ENCODE data around the gene TMEM270.
"Not testable (repeated sequence)": the region's sequence is repeated elsewhere in the genome, so short reads cannot be mapped to it uniquely, and the experiment has no call there.

Gene TMEM270, protein sequence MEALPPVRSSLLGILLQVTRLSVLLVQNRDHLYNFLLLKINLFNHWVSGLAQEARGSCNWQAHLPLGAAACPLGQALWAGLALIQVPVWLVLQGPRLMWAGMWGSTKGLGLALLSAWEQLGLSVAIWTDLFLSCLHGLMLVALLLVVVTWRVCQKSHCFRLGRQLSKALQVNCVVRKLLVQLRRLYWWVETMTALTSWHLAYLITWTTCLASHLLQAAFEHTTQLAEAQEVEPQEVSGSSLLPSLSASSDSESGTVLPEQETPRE

DNA sequence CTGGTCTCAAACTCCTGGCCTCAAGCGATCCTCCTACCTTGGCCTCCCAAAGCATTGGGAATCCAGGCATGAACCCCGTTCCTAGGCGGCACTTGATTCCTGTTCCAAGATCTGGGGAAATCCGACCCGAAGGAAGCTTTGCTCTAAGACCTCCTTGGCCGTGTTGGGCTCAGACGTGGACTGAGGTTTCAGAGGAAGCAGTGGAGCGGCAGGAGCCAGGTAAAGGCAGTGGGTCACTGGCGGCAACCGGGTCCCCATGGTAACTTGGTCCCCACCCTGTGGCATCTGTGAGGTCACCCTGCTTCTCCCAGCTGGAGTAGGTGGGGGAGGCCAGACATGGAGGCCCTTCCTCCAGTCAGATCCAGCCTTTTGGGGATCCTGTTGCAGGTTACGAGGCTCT is at the start of gene TMEM270:
TSS of gene TMEM270 (plus strand) at position 301 of the 400 bp plus-strand sequence. CDS start at position 337, 36 bp downstream.
- no peak for DNase-seq (ENCODE audit: low spot score)

- peak; percentile 76 for DNase-seq (ENCODE audit: low spot score)
Observed at GRCh38 chr7:73811760-73812168, 49.2 kb upstream of the TMEM270 start.

DNA sequence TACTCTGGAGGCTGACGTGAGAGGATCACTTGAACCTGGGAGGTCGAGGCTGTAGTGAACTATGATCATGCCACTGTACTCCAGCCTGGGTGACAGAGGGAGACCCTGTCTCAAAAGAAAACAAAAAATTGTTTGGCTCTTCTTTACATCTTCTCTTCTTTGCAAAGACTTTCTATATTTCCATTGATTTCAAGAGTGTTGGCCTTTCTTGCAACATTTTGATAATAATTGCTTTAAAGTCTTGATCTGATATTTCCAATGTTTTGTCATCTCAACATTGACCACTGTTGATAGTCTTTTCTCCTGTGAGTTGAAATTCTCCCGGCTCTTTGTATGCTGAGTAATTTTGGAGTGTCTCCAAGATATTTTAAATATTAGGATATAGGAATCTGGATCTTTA is 48.0 kb upstream of the TMEM270 start:
- DNase-seq (ENCODE audit: low spot score) = no peak

DNA sequence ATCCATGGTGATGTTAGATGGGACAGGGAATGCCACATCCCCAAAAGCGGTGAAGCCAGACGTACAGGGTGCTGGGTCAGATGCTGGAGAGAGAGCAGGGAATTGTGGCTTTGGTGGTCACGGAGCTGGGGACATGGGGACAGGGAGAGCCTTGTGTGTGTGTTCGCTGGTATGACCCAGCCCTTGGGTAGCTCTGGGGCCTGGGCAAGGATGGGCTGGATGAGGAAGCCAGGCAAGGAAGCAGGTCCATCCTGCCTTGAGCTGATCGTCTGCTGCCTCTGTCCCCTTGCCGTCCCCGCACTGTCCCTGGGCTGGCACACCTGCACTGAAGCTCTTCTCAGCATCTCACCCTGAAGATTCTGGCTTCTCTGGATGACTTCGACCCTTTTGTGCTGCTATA is 45.5 kb upstream of the TMEM270 start:
- DNase-seq (ENCODE audit: low spot score) = no peak

GRCh38 chr7:73817121-73817520 is 43.8 kb upstream of the TMEM270 start:
- DNase-seq (ENCODE audit: low spot score) = no peak

DNA sequence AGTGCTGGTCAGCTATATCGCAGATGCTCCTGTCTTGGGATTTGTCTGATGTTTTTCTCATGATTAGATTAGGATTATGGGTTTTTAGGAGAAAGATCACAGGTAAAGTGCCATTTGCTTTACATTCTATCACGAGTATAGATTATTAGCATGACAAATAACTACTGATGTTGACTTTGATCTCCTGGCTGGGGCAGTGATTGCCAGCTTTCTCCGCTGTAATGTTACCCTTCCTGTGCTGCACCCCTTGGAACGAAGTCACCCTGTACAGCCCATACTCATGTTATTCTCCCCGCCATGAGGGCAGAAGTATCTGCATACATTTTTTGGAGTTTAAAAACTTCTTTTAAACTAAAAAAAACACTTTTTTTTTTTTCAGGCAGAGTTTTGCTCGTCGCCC is 40.9 kb upstream of the TMEM270 start:
- DNase-seq (ENCODE audit: low spot score) = no peak

GRCh38 chr7:73821597-73822285 is 39.2 kb upstream of the TMEM270 start:
- not testable (repeated sequence) for DNase-seq (ENCODE audit: low spot score)

GRCh38 chr7:73822319-73823173 is 38.4 kb upstream of the TMEM270 start:
- DNase-seq (ENCODE audit: low spot score) = peak; percentile 99

DNA sequence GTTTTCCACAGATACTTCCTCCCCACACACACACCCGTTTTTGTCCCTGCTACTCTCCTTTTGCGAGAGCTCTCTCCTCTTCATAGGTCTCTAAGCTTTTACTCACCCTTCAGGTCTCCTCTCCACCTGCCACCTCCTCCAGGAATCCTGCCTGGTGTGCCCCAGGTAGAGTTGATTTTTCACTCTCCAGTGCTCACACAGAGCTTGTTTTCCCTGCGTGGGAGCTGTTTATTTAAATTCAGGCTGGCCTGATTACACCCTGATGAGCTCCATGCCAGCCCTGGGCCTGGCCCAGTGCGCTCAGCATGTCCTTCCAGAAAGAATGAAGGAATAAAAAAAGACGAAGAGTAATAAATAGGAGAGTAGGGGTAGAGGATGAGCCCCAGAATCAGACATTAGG is 37.7 kb upstream of the TMEM270 start:
- DNase-seq (ENCODE audit: low spot score) = no peak

DNA sequence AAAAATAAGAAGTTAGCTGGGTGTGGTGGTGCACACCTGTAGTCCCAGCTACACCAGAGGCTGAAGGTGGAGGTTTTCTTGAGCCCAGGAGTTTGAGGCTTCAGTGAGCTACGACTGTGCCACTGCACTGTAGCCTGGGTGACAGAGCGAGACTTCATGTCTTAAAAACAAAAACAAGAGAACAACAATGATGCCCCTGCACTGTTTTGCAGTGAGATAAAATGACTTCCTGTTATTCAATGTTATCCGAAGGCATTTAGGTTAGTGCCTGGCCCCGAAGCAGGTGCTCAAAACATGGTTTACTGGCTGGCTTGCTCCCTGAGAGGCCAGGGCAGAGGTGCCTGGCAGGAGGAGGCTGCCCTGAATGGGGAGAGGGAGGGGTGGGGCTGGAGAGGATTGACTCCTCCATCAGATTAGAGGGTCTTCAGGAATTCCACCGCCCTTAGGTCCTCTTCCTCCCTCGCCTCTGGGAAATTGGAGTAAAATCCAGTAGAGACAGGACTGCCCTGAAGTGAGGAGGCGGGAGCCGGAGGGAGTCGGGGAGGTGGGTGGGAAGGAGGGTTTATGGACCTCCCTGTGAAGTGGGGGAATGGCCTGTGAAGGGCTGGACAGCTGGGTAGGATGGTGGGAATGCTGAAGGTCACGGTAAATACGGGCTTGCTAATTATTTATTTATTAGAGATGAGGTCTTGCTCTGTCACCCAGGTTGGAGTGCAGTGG is 36.9 kb upstream of the TMEM270 start:
- DNase-seq (ENCODE audit: low spot score) = no peak

GRCh38 chr7:73824986-73825385 is 36.0 kb upstream of the TMEM270 start:
- no peak for DNase-seq (ENCODE audit: low spot score)

GRCh38 chr7:73827567-73828106 is 33.3 kb upstream of the TMEM270 start:
- peak; percentile 95 for DNase-seq (ENCODE audit: low spot score)

DNA sequence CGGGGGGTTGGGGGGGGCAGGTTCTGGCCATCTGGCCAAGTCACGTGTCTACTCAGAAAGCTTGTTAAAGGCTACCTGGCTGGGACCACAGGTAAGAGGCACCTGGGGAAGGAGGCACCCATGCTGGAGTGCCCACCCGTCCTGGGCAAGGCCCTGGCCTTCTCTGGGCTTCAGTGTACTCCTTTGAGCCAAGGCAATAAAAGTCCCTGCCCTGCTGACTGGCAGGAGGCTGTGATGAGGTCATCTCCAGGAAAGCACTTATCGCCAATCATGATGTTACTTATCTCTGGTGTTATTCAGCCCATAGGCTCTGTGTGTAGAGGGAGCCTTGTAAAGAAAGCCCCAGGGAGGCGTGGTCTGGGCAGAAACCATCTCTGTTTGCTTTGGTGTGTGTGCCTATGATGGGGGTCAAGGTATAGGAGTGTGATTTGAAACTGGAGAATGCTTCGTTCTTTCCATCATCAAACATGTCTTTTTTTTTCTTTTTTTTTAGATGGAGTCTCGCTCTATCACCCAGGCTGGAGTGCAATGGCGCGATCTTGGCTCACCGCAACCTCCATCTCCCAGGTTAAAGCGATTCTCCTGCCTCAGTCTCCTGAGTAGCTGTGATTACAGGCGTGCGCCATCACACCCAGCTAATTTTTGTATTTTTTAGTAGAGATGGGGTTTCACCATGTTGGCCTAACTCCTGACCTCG is 32.7 kb upstream of the TMEM270 start:
- peak; percentile 100 for DNase-seq (ENCODE audit: low spot score)

GRCh38 chr7:73828972-73829371 is 32.0 kb upstream of the TMEM270 start:
- DNase-seq (ENCODE audit: low spot score) = no peak

DNA sequence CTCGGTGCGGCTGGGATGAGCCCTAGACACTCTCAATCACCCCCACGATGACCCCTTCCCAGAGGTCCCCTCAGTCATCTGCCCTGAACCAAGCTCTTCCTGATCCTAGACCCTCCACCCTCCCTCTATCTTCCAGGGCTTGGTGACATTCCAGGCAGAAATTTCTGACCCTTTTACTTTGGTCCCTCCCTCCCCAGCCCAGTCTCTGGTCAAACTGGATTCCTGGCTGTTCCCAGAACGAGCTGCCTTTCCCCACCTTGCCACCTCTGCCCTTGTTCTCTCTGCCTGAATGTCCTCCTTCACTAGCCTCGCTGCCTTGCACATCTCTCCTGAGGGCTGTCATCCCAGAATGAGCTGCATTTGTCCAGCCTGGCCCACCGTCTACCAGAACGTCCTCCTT is 31.5 kb upstream of the TMEM270 start:
- DNase-seq (ENCODE audit: low spot score) = no peak

- peak; percentile 49 for DNase-seq (ENCODE audit: low spot score)
Observed at GRCh38 chr7:73829921-73830680, 30.9 kb upstream of the TMEM270 start.

DNA sequence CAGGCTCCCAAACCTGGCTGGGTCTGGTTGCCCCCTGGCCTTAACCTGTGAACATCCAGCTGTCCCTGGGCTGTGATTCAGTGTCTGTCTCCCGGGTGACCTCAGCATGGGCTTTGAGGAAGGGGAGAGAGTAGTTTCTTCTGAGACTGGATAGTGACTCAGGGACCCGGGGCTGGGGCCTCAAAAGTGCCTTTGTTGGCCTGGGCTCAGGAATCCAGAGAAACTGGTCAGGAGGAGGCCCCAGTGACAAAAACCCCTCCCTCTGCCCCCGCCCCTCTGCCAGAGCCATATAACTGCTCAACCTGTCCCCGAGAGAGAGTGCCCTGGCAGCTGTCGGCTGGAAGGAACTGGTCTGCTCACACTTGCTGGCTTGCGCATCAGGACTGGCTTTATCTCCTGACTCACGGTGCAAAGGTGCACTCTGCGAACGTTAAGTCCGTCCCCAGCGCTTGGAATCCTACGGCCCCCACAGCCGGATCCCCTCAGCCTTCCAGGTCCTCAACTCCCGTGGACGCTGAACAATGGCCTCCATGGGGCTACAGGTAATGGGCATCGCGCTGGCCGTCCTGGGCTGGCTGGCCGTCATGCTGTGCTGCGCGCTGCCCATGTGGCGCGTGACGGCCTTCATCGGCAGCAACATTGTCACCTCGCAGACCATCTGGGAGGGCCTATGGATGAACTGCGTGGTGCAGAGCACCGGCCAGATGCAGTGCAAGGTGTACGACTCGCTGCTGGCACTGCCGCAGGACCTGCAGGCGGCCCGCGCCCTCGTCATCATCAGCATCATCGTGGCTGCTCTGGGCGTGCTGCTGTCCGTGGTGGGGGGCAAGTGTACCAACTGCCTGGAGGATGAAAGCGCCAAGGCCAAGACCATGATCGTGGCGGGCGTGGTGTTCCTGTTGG is 30.0 kb upstream of the TMEM270 start, which contains the start of gene CLDN4:
TSS of gene CLDN4 (plus strand) at position 316 of the 903 bp plus-strand sequence. CDS start at position 522, 206 bp downstream.
- peak; percentile 97 for DNase-seq (ENCODE audit: low spot score)

- DNase-seq (ENCODE audit: low spot score) = no peak
Observed at GRCh38 chr7:73831584-73831833, 29.4 kb upstream of the TMEM270 start.

DNA sequence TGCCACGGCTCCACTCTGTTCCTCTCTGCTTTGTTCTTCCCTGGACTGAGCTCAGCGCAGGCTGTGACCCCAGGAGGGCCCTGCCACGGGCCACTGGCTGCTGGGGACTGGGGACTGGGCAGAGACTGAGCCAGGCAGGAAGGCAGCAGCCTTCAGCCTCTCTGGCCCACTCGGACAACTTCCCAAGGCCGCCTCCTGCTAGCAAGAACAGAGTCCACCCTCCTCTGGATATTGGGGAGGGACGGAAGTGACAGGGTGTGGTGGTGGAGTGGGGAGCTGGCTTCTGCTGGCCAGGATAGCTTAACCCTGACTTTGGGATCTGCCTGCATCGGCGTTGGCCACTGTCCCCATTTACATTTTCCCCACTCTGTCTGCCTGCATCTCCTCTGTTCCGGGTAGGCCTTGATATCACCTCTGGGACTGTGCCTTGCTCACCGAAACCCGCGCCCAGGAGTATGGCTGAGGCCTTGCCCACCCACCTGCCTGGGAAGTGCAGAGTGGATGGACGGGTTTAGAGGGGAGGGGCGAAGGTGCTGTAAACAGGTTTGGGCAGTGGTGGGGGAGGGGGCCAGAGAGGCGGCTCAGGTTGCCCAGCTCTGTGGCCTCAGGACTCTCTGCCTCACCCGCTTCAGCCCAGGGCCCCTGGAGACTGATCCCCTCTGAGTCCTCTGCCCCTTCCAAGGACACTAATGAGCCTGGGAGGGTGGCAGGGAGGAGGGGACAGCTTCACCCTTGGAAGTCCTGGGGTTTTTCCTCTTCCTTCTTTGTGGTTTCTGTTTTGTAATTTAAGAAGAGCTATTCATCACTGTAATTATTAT is 28.9 kb upstream of the TMEM270 start:
- peak; percentile 94 for DNase-seq (ENCODE audit: low spot score)
